CD4-positive, alpha-beta T cell (primary cell): ENCODE data around the gene RPS6KA2. TPM values are rescaled to one million over a fixed set of nuclear protein-coding genes. Genes with fewer than 3 reads are reported as not detected.
A peak's percentile ranks its signal among the peaks of the same experiment; 100 is the strongest.

Experiments
- ATAC-seq: fragments of 200-7000 bp; cut with Tn5 transposase; one replicate; pipeline ENCODE4 v1.10.0; 2022; ENCODE audit warnings: mild to moderate bottlenecking; ENCODE audit not compliant: poor library complexity
- CTCF ChIA-PET: fragments of 350-600 bp; sonication (Branson Sonifier 250); formaldehyde crosslinking; loops from one replicate; lab custom pipeline; 2021; ENCODE audit warnings: antibody characterized with exemption, inconsistent platforms; lab: Charles Lee
- POLR2A ChIA-PET: fragments of 350-600 bp; sonication (Branson Sonifier 250); formaldehyde crosslinking; loops from one replicate; lab custom pipeline; 2021; ENCODE audit warnings: antibody characterized with exemption, inconsistent platforms; lab: Charles Lee
- DNase-seq, 14 experiments: peaks; one replicate each; pipeline ENCODE4 v3.0.0-alpha.2; 2013 to 2020; ENCODE audit warnings: mixed read lengths in 2 of 14
- H3K27ac ChIP-seq, 2 donors: one replicate each; pipeline versions ENCODE4 v1.5.1 to v1.7.0; 2013; ENCODE audit warnings: low read length in 2 of 2, low read depth in 1 of 2, mild to moderate bottlenecking in 1 of 2
- H3K27me3 ChIP-seq, 2 experiments: 1 replicate in 1 of 2; 2 replicates in 1 of 2; pipeline versions ENCODE4 v1.6.1 to v1.7.0; 2013; ENCODE audit warnings: low read length in 2 of 2, control low read depth in 1 of 2, mild to moderate bottlenecking in 1 of 2, moderate library complexity in 1 of 2; ENCODE audit not compliant: insufficient read depth in 2 of 2, control insufficient read depth in 1 of 2
- H3K36me3 ChIP-seq: one replicate; pipeline ENCODE4 v1.6.1; 2013; ENCODE audit warnings: low read length, control low read depth; ENCODE audit not compliant: insufficient read depth
- H3K4me1 ChIP-seq: one replicate; pipeline ENCODE4 v1.6.1; 2013; ENCODE audit warnings: low read length, control low read depth; ENCODE audit not compliant: insufficient read depth
- H3K4me3 ChIP-seq: one replicate; pipeline ENCODE4 v1.5.1; 2013; ENCODE audit warnings: mild to moderate bottlenecking, low read length, moderate library complexity
- H3K9me3 ChIP-seq, 2 experiments: 1 replicate in 1 of 2; 2 replicates in 1 of 2; pipeline versions ENCODE4 v1.6.1 to v1.7.0; 2013; ENCODE audit warnings: low read length in 2 of 2, mild to moderate bottlenecking in 2 of 2, control low read depth in 1 of 2, moderate library complexity in 1 of 2; ENCODE audit not compliant: control insufficient read depth in 1 of 2, insufficient read depth in 1 of 2
- H3K27ac Mint-ChIP-seq: one replicate; pipeline ENCODE4 v1.8.0; 2020; ENCODE audit warnings: mixed read lengths
- H3K27me3 Mint-ChIP-seq: one replicate; pipeline ENCODE4 v1.8.0; 2021; ENCODE audit warnings: mixed read lengths
- H3K36me3 Mint-ChIP-seq: one replicate; pipeline ENCODE4 v1.8.0; 2021; ENCODE audit warnings: low read depth, mixed read lengths
- H3K4me1 Mint-ChIP-seq: one replicate; pipeline ENCODE4 v1.8.0; 2021; ENCODE audit warnings: low read depth, mixed read lengths
- H3K4me3 Mint-ChIP-seq: one replicate; pipeline ENCODE4 v1.8.0; 2020; ENCODE audit warnings: mild to moderate bottlenecking, mixed read lengths
- H3K9me3 Mint-ChIP-seq: one replicate; pipeline ENCODE4 v1.8.0; 2020; ENCODE audit warnings: mixed read lengths
- CTCF ChIP-seq: fragments of 200-600 bp; IDR thresholded peaks from one replicate; pipeline ENCODE4 v1.8.0; 2022; ENCODE audit warnings: antibody characterized with exemption, mild to moderate bottlenecking
- intact Hi-C, 2 experiments: fragments of 100-400 bp; cut with DNase I in 1 of 2; cut with micrococcal nuclease in 1 of 2; formaldehyde crosslinking; loops; one replicate each; pipeline versions ENCODE4 v1.15.1 to v1.9.0; 2023 to 2025; cut with DNase I, micrococcal nuclease
- total RNA-seq, 174 experiments: library from RNA in 2 of 174; stranded (reverse) in 2 of 174; gene quantifications; one replicate each; pipeline ENCODE4 v1.2.3 and lab custom pipeline; 2021 to 2026

Gene RPS6KA2
- total RNA-seq, 2 experiments from 2014 or later = 5.6 to 6.2 TPM

- peaks cover 3% of the 10 kb centered on the region for H3K36me3 ChIP-seq
- intact Hi-C loops = loop anchor here (5.0 to 10.0 kb wide), 2 partner anchors 37 to 205 kb away; partner anchors contain the start of genes MPC1 (in 2 of the 2) and RPS6KA2 (in 1 of the 2)
- H3K4me3 ChIP-seq = no peak overlapping the region
- H3K4me3 Mint-ChIP-seq = peak overlapping the region; percentile 35
- peaks cover 68% of the 10 kb centered on the region for H3K4me1 Mint-ChIP-seq
- H3K27me3 Mint-ChIP-seq = no peaks in the 10 kb centered on the region
- POLR2A ChIA-PET = interaction anchor here (0.6 to 1.0 kb wide), 2 partner anchors 18 to 111 kb away, joined by 3 to 4 read pairs; partner anchors contain the start of gene PRR18
- H3K27ac ChIP-seq = peak overlapping the region; percentile 47 to 75
- H3K9me3 Mint-ChIP-seq = peaks cover 11% of the 10 kb centered on the region
- H3K9me3 ChIP-seq = peaks cover 0 to 5% of the 10 kb centered on the region in 2 experiments
- H3K4me1 ChIP-seq = peaks cover 79% of the 10 kb centered on the region
- TF ChIP-seq CTCF = no peak
- peaks cover 26% of the 10 kb centered on the region for H3K36me3 Mint-ChIP-seq
- no peaks in the 10 kb centered on the region for H3K27me3 ChIP-seq
- CTCF ChIA-PET = interaction anchor here (1.3 kb wide), 1 partner anchor 38 kb away, joined by 4 read pairs; no protein-coding TSS in a partner anchor
- DNase-seq (peak in 1 of 14 experiments; percentile 34), ATAC-seq (no peak)
- H3K27ac Mint-ChIP-seq = peak overlapping the region; percentile 98
Observed at GRCh38 chr6:166419717-166420116, 207.3 kb downstream of the RPS6KA2 start.

- ATAC-seq (peak; percentile 23), DNase-seq (peak in 13 of 14 experiments; percentile 42 to 85 (median 57))
- H3K9me3 Mint-ChIP-seq = peaks cover 11% of the 10 kb centered on the region
- Histone ChIP-seq H3K27me3 (no peaks in the 10 kb centered on the region), H3K4me3 (no peak overlapping the region), H3K9me3 (peaks cover 0 to 5% of the 10 kb centered on the region in 2 experiments), H3K36me3 (peaks cover 3% of the 10 kb centered on the region), H3K4me1 (peaks cover 82% of the 10 kb centered on the region), H3K27ac (peak overlapping the region; percentile 47 to 75)
- H3K4me1 Mint-ChIP-seq = peaks cover 73% of the 10 kb centered on the region
- no peaks in the 10 kb centered on the region for H3K27me3 Mint-ChIP-seq
- H3K4me3 Mint-ChIP-seq = peak overlapping the region; percentile 35
- ChIA-PET CTCF (interaction anchor here (1.3 kb wide), 1 partner anchor 37 kb away, joined by 4 read pairs; no protein-coding TSS in a partner anchor), POLR2A (interaction anchor here (0.6 to 1.2 kb wide), 5 partner anchors 16 to 126 kb away, joined by 3 to 4 read pairs (median 3); partner anchors contain the start of gene PRR18)
- intact Hi-C loops = loop anchor here (5.0 to 10.0 kb wide), 2 partner anchors 37 to 206 kb away; partner anchors contain the start of genes MPC1 (in 2 of the 2) and RPS6KA2 (in 1 of the 2)
- no peak for TF ChIP-seq CTCF
- H3K27ac Mint-ChIP-seq = peak overlapping the region; percentile 98
- H3K36me3 Mint-ChIP-seq = peaks cover 26% of the 10 kb centered on the region
Observed at GRCh38 chr6:166419286-166419685, 207.8 kb downstream of the RPS6KA2 start.

- no peak overlapping the region for H3K4me3 ChIP-seq
- no peaks in the 10 kb centered on the region for H3K27me3 ChIP-seq
- H3K27me3 Mint-ChIP-seq = no peaks in the 10 kb centered on the region
- intact Hi-C loops = loop anchor here (5.0 to 10.0 kb wide), 2 partner anchors 36 to 206 kb away; partner anchors contain the start of genes MPC1 (in 2 of the 2) and RPS6KA2 (in 1 of the 2)
- ATAC-seq (no peak), DNase-seq (peak in 4 of 14 experiments; percentile 31 to 62 (median 40))
- peaks cover 3% of the 10 kb centered on the region for H3K36me3 ChIP-seq
- ChIA-PET CTCF (interaction anchor here (1.1 to 1.3 kb wide), 2 partner anchors 18 to 37 kb away, joined by 4 to 6 read pairs; no protein-coding TSS in a partner anchor), POLR2A (interaction anchor here (0.7 to 1.2 kb wide), 5 partner anchors 16 to 126 kb away, joined by 3 to 5 read pairs (median 4); no protein-coding TSS in a partner anchor)
- H3K4me3 Mint-ChIP-seq = peak overlapping the region; percentile 35
- TF ChIP-seq CTCF = no peak
- H3K27ac ChIP-seq = peak overlapping the region; percentile 42 to 75
- peaks cover 0 to 5% of the 10 kb centered on the region in 2 experiments for H3K9me3 ChIP-seq
- H3K4me1 ChIP-seq = peaks cover 84% of the 10 kb centered on the region
- peak overlapping the region; percentile 98 for H3K27ac Mint-ChIP-seq
- H3K36me3 Mint-ChIP-seq = peaks cover 26% of the 10 kb centered on the region
- peaks cover 77% of the 10 kb centered on the region for H3K4me1 Mint-ChIP-seq
- H3K9me3 Mint-ChIP-seq = peaks cover 11% of the 10 kb centered on the region
Observed at GRCh38 chr6:166418691-166419143, 208.3 kb downstream of the RPS6KA2 start.
